ENCODE measurements around the gene RHO.

The RHO gene

GRCh38 chr3:129555616-129556357 is 27.3 kb downstream of the RHO start:
- peaks cover 19% of the 10 kb centered on the region for H3K36me3 Mint-ChIP-seq
- no peak overlapping the region for H3K4me3 Mint-ChIP-seq
- no peak overlapping the region for H3K27ac Mint-ChIP-seq

GRCh38 chr3:129556358-129556695 is 27.9 kb downstream of the RHO start:
- H3K4me1 Mint-ChIP-seq = peaks cover 58% of the 10 kb centered on the region
- ATAC-seq = no peak
- H3K9me3 Mint-ChIP-seq = no peaks in the 10 kb centered on the region
- H3K4me3 Mint-ChIP-seq = no peak overlapping the region
- peaks cover 19% of the 10 kb centered on the region for H3K36me3 Mint-ChIP-seq
- no peak overlapping the region for H3K27ac Mint-ChIP-seq
- no peak for DNase-seq (ENCODE audit: low spot score in 2 of 2)

More at GRCh38 chr3:129555616-129556357, 27.3 kb downstream of the RHO start:
- no peak for ATAC-seq
- peaks cover 56% of the 10 kb centered on the region for H3K4me1 Mint-ChIP-seq
- no peaks in the 10 kb centered on the region for H3K9me3 Mint-ChIP-seq
- DNase-seq (ENCODE audit: low spot score in 2 of 2) = no peak

- DNase-seq (ENCODE audit: low spot score in 2 of 2) (no peak), ATAC-seq (no peak)
- no peak overlapping the region for H3K4me3 Mint-ChIP-seq
- no peaks in the 10 kb centered on the region for H3K9me3 Mint-ChIP-seq
- H3K27ac Mint-ChIP-seq = no peak overlapping the region
- H3K36me3 Mint-ChIP-seq = peaks cover 15% of the 10 kb centered on the region
- peaks cover 53% of the 10 kb centered on the region for H3K4me1 Mint-ChIP-seq
Measured at GRCh38 chr3:129556890-129557547, 28.6 kb downstream of the RHO start.

GRCh38 chr3:129557548-129557894 is 29.1 kb downstream of the RHO start:
- H3K4me3 Mint-ChIP-seq = no peak overlapping the region
- DNase-seq (ENCODE audit: low spot score in 2 of 2) = no peak
- no peak for ATAC-seq
- peaks cover 50% of the 10 kb centered on the region for H3K4me1 Mint-ChIP-seq
- no peaks in the 10 kb centered on the region for H3K9me3 Mint-ChIP-seq
- H3K36me3 Mint-ChIP-seq = peaks cover 15% of the 10 kb centered on the region
- peak overlapping the region; percentile 89 for H3K27ac Mint-ChIP-seq

- Mint-ChIP-seq H3K9me3 (no peaks in the 10 kb centered on the region), H3K36me3 (peaks cover 22% of the 10 kb centered on the region), H3K4me3 (peak overlapping the region; percentile 14), H3K4me1 (peaks cover 43% of the 10 kb centered on the region), H3K27ac (peak overlapping the region; percentile 89)
- no peak for DNase-seq (ENCODE audit: low spot score in 2 of 2)
- peak; percentile 55 for ATAC-seq
Measured at GRCh38 chr3:129558081-129558771, 29.8 kb downstream of the RHO start.

GRCh38 chr3:129558772-129559564 is 30.5 kb downstream of the RHO start:
- Mint-ChIP-seq H3K4me1 (peaks cover 39% of the 10 kb centered on the region), H3K4me3 (peak overlapping the region; percentile 14), H3K9me3 (no peaks in the 10 kb centered on the region), H3K36me3 (peaks cover 29% of the 10 kb centered on the region), H3K27ac (peak overlapping the region; percentile 89)
- ATAC-seq (peak; percentile 23), DNase-seq (ENCODE audit: low spot score in 2 of 2) (no peak)

GRCh38 chr3:129559565-129560079 is 31.2 kb downstream of the RHO start:
- no peak overlapping the region for H3K27ac Mint-ChIP-seq
- H3K4me1 Mint-ChIP-seq = peaks cover 33% of the 10 kb centered on the region
- no peak for ATAC-seq
- no peak for DNase-seq (ENCODE audit: low spot score in 2 of 2)
- no peaks in the 10 kb centered on the region for H3K9me3 Mint-ChIP-seq
- no peak overlapping the region for H3K4me3 Mint-ChIP-seq
- peaks cover 30% of the 10 kb centered on the region for H3K36me3 Mint-ChIP-seq

GRCh38 chr3:129560269-129560787 is 31.9 kb downstream of the RHO start:
- ATAC-seq (no peak), DNase-seq (ENCODE audit: low spot score in 2 of 2) (no peak)
- peak overlapping the region; percentile 49 for H3K27ac Mint-ChIP-seq
- H3K9me3 Mint-ChIP-seq = no peaks in the 10 kb centered on the region
- H3K36me3 Mint-ChIP-seq = peaks cover 34% of the 10 kb centered on the region
- no peak overlapping the region for H3K4me3 Mint-ChIP-seq
- peaks cover 28% of the 10 kb centered on the region for H3K4me1 Mint-ChIP-seq

- H3K4me3 Mint-ChIP-seq = no peak overlapping the region
- no peak for ATAC-seq
- H3K27ac Mint-ChIP-seq = peak overlapping the region; percentile 49
- H3K9me3 Mint-ChIP-seq = no peaks in the 10 kb centered on the region
- no peak for DNase-seq (ENCODE audit: low spot score in 2 of 2)
- H3K36me3 Mint-ChIP-seq = peaks cover 40% of the 10 kb centered on the region
- peaks cover 28% of the 10 kb centered on the region for H3K4me1 Mint-ChIP-seq
Measured at GRCh38 chr3:129560911-129561594, 32.6 kb downstream of the RHO start.

GRCh38 chr3:129561619-129562248 is 33.3 kb downstream of the RHO start:
- no peak overlapping the region for H3K4me3 Mint-ChIP-seq
- H3K9me3 Mint-ChIP-seq = no peaks in the 10 kb centered on the region
- H3K36me3 Mint-ChIP-seq = peaks cover 47% of the 10 kb centered on the region
- H3K4me1 Mint-ChIP-seq = peaks cover 34% of the 10 kb centered on the region
- DNase-seq (ENCODE audit: low spot score in 2 of 2) (no peak), ATAC-seq (no peak)
- H3K27ac Mint-ChIP-seq = peak overlapping the region; percentile 17

- H3K36me3 Mint-ChIP-seq = peaks cover 49% of the 10 kb centered on the region
- H3K27ac Mint-ChIP-seq = no peak overlapping the region
Measured at GRCh38 chr3:129562803-129563202, 34.4 kb downstream of the RHO start.

GRCh38 chr3:129563332-129563731 is 34.9 kb downstream of the RHO start:
- ATAC-seq = no peak
- Mint-ChIP-seq H3K4me3 (no peak overlapping the region), H3K9me3 (no peaks in the 10 kb centered on the region), H3K36me3 (peaks cover 44% of the 10 kb centered on the region), H3K4me1 (peaks cover 40% of the 10 kb centered on the region), H3K27ac (no peak overlapping the region)
- no peak for DNase-seq (ENCODE audit: low spot score in 2 of 2)

More at GRCh38 chr3:129562803-129563202, 34.4 kb downstream of the RHO start:
- Mint-ChIP-seq H3K4me3 (no peak overlapping the region), H3K4me1 (peaks cover 41% of the 10 kb centered on the region), H3K9me3 (no peaks in the 10 kb centered on the region)
- ATAC-seq (no peak), DNase-seq (ENCODE audit: low spot score in 2 of 2) (no peak)

- Mint-ChIP-seq H3K27ac (peak overlapping the region; percentile 68), H3K36me3 (peaks cover 47% of the 10 kb centered on the region), H3K9me3 (no peaks in the 10 kb centered on the region), H3K4me1 (peaks cover 40% of the 10 kb centered on the region), H3K4me3 (no peak overlapping the region)
- DNase-seq (ENCODE audit: low spot score in 2 of 2) (no peak), ATAC-seq (no peak)
Measured at GRCh38 chr3:129563850-129564535, 35.6 kb downstream of the RHO start.

Measured in stimulated activated effector memory CD8-positive, alpha-beta T cell treated with anti-CD3 and anti-CD28 coated beads, Interleukin-12 subunit alpha, Interleukin-12 subunit beta, amount 100 ng/mL, for 72 hours (primary cell).